HG03442 (cell line): ENCODE results near the gene SEMA5A.

Experiments
- ATAC-seq: cut with Tn5 transposase; IDR thresholded peaks from one replicate; pipeline ENCODE4 v1.9.1; 2021; ENCODE audit warnings: mild to moderate bottlenecking, moderate library complexity; ENCODE audit not compliant: unreplicated experiment

SEMA5A gene

GRCh38 chr5:9342161-9342787 lies 203.6 kb downstream of the SEMA5A start:
- no peak for ATAC-seq

GRCh38 chr5:9340085-9340484 lies 205.8 kb downstream of the SEMA5A start:
- no peak for ATAC-seq

- peak; percentile 65 for ATAC-seq
Measured at GRCh38 chr5:9339206-9339818, 206.6 kb downstream of the SEMA5A start.

GRCh38 chr5:9338796-9339195 lies 207.1 kb downstream of the SEMA5A start:
- no peak for ATAC-seq

- ATAC-seq = no peak
Measured at GRCh38 chr5:9337928-9338595, 207.8 kb downstream of the SEMA5A start.

- no peak for ATAC-seq
Measured at GRCh38 chr5:9335754-9336495, 209.9 kb downstream of the SEMA5A start.

GRCh38 chr5:9335269-9335668 lies 210.6 kb downstream of the SEMA5A start:
- ATAC-seq = no peak

- ATAC-seq = no peak
Measured at GRCh38 chr5:9332026-9332425, 213.8 kb downstream of the SEMA5A start.

GRCh38 chr5:9331372-9331771 lies 214.5 kb downstream of the SEMA5A start:
- no peak for ATAC-seq

DNA sequence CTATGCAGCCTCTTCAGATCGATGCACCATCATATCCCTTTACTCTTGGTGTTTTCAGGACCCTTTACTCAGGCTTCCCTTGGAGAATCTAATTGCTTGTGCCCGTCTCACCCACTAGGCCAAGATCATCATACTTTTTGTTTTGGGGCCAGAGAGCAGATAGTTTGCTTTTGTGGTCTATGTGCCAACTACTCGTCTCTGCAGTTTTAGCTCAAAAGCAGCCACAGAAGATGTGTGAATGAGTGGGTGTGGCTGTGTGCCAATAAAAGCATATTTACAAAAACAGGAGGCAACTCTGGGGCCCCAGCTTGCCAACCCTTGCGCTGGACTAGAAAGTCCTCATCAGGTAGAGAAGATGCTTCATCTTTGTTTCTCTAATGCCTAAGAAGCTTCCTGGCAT lies 216.8 kb downstream of the SEMA5A start:
- no peak for ATAC-seq

GRCh38 chr5:9325549-9325948 lies 220.3 kb downstream of the SEMA5A start:
- no peak for ATAC-seq

DNA sequence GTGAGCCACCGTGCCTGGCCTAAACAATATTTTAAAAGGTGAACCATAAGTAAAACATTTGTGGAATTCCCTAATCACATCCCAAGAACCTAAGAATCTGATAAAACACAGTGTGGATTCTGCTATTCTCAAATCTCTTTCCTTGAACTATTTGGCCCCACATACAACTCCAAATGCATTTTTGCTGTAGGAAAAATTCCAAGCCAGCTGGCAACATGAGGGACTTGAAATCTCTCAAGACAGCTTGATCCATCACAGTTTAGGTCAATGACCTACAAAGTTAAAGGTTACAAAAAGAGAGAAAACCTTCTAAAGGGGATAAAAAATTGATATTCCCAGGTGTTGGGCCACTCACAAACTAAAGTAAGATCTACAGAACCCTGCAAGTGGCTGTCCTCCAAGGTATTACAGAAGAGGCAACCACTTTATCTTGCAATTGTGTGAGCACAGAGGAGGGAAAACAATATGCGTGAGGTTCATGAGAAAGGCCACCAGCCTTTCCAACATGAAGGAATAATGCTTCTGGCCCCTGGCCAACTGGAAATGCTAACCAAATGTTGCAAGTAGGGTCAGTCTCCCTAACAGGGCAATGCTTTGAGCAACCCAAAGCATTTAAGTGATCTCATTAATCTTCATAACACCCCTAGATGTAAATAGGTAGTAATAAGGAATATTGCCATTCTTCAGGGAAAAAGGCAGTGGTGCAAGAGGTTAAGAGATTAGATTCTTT lies 221.4 kb downstream of the SEMA5A start:
- no peak for ATAC-seq

- no peak for ATAC-seq
Measured at GRCh38 chr5:9320652-9321051, 225.2 kb downstream of the SEMA5A start.

- no peak for ATAC-seq
Measured at GRCh38 chr5:9318031-9318430, 227.8 kb downstream of the SEMA5A start.

DNA sequence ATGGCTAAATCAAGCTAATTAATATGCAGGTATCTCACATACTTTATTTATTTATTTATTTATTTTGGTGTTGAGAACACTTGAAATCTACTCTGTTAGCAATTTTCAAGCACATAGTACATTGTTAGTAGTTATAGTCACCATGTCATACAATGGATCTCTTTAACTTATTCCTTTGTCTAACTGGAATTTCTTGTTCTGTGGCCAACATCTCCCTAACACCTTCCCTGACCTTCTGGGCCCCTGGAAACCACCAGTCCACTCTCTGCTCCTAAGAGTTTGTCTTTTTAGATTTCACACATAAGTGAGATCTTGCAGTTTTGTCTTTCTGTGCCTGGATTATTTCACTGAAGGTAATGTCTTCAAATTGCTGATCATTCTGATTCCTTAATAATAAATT lies 229.1 kb downstream of the SEMA5A start:
- no peak for ATAC-seq

- no peak for ATAC-seq
Measured at GRCh38 chr5:9316041-9316440, 229.8 kb downstream of the SEMA5A start.

DNA sequence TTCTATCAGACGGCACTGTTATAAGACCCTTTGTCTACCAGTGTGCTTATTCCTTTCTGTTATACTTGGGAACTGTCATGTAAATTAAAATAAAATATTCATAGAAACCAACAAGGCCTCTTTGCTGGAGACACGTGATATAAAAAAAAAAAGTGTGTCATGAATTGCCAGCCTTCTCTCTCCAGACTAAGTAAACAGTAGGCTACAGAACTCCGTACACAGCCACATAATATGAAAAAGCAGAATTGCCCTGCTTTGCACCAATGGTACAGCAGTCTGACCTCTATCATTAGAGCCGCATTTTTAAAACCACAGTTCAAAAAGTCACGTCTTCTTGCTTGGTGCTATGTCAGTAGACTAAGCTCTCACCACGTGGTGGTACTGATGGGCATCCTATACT lies 231.3 kb downstream of the SEMA5A start:
- no peak for ATAC-seq

GRCh38 chr5:9313751-9314150 lies 232.1 kb downstream of the SEMA5A start:
- no peak for ATAC-seq

DNA sequence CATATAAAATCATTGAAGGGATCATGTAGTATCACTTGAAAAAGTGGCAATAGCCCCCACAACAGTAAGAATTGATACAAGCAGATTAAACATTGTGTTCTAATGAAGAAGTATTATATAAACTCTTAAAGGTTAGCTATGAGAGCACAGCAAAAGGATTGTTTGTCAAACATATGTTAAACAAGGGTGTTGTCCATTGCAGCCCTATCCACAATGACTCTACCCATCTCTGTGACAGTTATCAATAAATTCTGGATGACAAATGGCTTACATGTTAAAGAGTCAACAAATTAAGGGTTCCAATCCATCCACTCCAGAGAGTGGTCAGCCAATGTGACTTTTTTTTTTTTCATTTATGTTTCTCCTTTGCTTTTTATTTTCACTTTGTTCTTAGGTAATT lies 238.7 kb downstream of the SEMA5A start:
- no peak for ATAC-seq

- no peak for ATAC-seq
Measured at GRCh38 chr5:9302218-9302617, 243.7 kb downstream of the SEMA5A start.

DNA sequence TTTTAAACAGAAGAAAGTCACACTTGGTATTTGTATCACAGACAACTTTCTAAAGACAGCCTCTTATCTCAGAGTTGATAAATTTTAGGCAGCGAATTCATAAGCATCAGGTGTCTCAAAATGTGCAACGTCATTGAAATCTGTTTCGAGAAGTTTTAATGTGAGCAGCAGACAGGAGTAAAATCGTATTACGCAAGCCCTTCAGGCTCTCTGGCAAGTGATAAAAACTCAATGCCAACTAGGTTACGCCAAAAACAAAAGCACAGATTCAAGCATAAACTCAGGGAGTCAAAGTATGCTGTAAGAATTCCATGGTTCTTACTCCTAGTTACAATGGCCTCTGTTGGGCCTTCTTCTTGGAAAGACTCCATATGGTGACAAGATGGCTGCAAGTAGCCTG lies 244.7 kb downstream of the SEMA5A start:
- no peak for ATAC-seq
